Dedifferentiated amniotic fluid mesenchymal stem cell (primary cell): ENCODE results near the gene MT2A.
"Not testable (repeated sequence)": the region's sequence is repeated elsewhere in the genome, so short reads cannot be mapped to it uniquely, and the experiment has no call there.

Experiments used
- DNase-seq: peaks from one replicate; pipeline ENCODE4 v3.0.0-alpha.2; 2016; ENCODE audit errors: extremely low spot score

Gene MT2A

DNA sequence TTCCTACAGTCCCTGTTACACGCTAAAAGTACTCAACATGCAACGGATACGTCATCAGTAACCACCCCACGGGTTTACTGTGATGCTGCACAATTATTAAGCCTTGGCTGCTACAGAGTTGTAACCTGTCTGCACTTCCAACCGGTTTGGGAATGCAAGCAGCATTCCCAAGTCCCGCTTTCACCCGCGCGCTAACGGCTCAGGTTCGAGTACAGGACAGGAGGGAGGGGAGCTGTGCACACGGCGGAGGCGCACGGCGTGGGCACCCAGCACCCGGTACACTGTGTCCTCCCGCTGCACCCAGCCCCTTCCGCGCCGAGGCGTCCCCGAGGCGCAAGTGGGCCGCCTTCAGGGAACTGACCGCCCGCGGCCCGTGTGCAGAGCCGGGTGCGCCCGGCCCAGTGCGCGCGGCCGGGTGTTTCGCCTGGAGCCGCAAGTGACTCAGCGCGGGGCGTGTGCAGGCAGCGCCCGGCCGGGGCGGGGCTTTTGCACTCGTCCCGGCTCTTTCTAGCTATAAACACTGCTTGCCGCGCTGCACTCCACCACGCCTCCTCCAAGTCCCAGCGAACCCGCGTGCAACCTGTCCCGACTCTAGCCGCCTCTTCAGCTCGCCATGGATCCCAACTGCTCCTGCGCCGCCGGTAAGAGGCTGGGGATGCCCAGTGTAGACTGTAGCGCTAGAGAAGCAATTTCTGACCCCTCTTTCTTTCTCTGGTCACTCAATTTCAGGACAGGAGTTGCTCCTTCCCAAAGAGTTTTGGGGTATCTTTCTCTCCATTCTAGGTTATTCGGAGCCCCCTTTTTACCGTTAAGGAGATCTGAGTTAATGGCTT lies at the start of gene MT2A:
MT2A (plus strand) TSS at position 542 of the 833 bp plus-strand sequence; CDS start at position 614, 72 bp downstream.
- DNase-seq: peak; percentile 95

DNA sequence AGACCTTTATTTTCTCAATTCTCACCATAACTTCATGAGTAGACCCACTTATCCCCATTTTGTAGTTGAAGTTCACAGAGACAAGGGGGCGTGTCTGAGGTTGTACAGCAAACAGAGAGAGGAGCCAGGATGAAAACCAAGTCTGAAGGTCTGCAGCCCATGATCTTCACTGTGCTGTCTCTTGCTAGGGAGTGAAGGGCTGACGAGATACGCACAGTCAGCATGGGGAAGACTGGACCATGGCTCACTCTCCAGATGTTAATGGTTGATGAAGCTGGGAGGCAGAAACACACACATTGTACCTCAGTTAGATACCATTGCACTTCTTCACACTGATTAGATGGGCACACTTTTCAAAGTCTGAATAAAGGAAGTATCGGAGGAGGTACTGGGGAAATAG lies 49.3 kb upstream of the MT2A start:
- DNase-seq: no peak

DNA sequence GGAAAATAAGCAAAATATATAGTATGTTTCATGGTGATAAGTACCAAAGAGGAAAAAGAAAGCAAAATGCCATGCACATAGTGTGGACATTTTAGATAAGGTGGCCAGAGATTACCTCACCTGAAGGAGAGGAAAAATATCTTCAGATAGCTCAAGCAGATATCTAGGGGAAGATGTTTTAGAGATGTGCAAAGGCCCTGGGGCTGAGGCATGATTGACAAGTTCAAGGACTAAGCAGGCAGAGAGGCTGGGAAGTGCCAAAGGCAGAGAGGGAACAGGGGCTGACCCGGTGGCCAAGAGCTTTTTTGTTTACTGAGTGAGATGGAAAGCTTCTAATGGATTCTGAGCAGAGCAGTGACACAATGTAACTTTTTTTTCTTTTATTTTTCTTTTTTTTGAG lies 47.9 kb upstream of the MT2A start:
- DNase-seq: no peak

DNA sequence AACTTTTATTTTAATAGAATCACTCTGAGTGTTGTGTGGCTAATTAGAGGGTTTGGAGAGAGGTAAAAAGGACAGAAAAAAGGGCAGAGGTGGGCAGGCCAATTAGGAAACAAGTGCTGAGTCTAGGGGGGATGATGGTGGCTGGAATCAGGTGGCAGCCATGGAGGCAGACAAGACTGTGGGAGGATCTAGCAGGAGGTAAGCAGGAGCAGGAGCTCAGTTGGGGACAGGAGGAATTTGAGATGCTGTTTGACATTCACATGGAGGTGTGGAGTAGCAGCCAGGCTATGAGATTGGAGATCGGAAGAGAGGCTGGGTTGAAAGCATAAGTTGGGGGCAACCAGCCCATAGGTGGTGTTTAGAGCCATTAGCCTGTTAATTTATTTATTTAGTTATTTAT lies 47.3 kb upstream of the MT2A start:
- no peak for DNase-seq

DNA sequence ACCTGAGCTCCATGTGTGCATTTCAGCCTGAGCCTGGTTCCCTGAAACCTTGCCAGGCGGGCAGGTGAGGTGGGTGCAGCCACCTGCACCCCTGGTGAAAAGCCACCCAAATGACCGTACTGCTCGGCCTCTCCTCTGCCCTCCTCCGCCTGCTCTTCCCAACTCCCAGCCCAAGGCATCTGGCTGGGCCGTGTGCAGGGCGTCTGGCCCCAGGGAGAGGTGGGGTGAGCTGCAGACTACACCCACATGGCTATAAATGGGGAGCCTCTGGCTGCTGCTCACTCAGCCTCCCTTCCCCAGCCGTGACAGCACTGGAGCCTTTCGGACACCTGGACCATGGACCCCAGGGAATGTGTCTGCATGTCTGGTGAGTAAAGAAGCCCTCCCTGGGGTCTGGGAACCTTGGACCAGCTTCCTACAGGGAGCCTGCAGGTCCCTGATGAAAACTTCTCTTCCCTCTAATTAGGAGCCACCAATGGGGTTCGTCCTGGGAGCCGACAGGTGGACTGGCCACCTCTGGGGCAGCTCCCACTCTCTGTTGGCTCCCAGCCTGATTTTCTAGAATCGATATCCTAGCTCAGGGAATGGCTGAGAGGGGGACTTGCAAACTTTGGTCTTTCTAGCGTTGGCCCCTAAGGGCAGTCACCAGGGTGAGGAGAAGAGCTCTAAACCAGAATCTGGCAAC lies 43.4 kb upstream of the MT2A start, which contains the start of gene MT4:
MT4 (plus strand) TSS at position 281 of the 685 bp plus-strand sequence; CDS start at position 337, 56 bp downstream.
- DNase-seq: no peak

DNA sequence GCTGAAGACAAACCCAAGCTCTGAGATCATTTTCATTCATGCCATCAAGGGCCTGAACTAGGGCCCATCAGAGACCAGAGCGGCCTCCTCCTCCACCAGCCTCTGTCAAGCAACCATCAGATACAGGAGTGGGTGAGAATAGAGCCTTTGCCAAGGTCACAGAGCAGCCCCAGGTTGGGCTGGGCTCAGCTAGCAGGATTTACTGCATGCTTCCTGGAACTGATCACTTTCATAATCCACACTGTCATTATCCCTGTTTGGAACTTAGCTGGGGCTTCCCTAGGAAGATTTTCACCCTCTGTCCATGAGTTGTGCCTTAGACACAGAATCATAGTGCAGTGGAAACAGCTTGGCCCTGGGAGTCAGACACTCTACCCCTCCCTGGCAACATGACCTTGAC lies 38.4 kb upstream of the MT2A start:
- no peak for DNase-seq

DNA sequence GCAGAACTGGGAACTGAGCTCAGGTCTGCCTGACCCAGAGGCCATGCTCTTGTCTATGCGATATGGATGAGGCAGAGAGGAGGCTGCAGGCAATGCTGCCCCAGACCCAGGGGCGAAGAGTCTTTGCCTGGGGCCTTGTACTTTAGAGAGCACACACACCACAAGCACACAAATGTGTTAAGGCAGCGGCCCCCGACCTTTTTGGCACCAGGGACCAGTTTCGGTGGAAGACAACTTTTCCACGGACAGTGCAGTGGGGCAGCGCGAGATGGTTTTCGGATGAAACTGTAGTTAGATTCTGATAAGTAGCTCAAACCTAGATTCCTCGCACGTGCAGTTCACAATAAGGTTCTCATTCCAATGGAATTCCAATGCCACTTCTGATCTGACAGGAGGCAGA lies 36.9 kb upstream of the MT2A start:
- DNase-seq: no peak

DNA sequence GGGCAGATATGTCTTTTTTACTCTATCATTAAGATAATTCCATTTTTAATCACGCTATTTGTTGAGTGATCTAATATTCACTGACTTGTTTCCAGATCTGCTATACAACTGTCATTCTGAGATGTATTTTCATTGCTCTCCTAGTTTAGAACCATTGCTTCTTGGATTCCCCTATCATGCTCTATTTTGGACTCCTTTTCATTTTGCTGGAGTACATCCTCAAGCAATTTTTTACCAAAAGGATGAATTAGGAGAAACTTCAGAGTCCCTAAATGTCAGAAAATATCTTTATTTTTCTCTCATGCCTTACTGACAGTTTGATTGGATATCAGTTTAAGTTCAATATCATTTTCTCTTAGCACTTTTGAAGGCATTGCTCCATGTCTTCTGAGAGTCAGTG lies 33.8 kb upstream of the MT2A start:
- DNase-seq: no peak

DNA sequence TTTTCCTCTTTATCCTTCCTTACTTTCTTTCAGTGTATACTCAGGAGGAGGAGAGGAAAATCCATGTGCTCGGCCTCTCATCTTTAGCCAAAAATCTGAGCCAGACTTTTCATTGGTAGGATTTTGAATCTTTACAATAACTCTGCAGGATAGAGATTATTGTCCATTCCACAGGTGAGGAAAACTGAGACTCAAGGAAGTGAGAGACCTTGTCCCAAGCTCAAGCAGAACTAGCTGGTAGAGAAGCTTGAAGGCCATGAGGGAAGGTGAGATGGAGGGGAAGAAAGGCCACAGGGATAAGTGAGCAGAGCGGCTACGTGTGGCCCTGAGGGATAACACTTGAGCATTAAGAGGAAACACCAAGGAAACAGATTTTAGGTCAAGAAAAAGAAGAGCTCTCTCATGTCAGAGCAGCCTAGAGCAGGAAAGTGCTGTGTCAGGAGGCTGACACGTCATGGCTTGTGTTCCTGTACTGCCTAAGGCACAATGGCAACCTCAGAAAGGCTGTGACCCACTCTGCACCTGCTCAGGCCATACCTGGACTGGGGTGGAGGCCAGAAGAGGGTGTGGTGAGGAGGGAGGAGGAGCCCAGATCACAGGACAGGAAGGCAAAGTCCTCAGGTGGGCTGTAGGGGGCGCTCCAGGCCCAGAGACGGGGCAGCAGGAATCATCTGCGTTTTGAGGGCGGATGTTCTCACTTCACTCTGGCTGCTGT lies 31.6 kb upstream of the MT2A start:
- peak; percentile 35 for DNase-seq

DNA sequence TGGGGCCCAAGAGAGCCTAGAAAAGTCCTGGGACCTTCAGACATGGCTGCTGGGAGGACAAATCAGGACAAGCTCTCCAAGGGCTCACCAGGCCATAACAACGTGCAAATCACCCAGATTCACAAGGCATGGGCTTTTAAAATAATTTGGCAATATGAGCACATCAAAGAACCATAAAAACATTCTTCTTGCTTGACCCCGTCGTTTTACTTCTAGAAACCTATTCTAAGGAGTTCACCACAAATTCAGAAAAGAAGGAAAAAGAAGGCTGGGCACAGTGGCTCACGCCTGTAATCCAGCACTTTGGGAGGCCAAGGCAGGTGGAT lies 31.1 kb upstream of the MT2A start:
- DNase-seq: no peak

DNA sequence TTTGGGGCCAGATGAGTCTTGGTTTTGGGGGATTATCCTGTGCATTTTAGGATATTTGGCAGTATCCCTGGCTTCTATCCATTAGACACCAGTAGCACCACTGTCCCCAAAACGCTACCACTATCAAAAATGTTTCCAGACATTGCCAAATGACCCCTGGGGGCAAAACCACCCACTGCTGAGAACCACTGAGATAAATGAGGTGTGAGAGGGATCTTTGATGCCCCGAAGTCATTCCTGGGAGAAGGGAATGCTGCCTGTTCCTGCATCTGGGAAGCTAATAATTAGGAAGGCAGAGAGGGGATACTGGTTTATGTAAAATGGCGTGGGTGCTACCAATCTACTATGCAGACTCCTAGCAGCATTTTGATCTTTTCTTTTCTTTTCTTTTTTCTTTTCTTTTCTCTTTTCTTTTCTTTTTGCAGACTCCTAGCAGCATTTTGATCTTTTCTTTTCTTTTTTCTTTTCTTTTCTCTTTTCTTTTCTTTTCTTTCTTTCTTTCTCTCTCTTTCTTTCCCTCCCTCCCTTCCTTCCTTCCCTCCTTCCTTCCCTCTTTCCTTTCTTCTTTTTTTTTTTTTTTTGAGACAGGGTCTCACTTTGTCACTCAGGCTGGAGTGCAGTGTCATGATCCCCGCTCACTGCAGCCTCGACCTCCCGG lies 27.9 kb upstream of the MT2A start:
- DNase-seq: no peak

DNA sequence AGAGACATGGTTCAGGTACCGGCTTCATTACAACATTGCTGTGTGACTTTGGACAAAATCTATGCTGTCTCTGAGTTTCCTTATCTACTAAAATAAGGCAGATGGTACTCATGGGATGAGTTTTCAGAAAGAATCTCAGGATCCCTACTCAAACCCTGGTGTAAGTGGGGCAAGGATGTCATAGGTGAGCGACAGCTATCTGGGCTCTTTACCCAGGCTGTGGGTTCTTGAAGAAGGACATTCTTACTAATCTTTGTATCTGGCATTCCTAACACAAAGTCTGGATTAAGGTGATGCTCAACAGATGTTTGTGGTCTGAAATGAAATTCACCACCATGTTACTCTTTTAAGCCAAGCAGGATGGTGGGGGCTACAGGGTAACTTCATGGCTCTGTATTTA lies 25.5 kb upstream of the MT2A start:
- DNase-seq: not testable (repeated sequence)

DNA sequence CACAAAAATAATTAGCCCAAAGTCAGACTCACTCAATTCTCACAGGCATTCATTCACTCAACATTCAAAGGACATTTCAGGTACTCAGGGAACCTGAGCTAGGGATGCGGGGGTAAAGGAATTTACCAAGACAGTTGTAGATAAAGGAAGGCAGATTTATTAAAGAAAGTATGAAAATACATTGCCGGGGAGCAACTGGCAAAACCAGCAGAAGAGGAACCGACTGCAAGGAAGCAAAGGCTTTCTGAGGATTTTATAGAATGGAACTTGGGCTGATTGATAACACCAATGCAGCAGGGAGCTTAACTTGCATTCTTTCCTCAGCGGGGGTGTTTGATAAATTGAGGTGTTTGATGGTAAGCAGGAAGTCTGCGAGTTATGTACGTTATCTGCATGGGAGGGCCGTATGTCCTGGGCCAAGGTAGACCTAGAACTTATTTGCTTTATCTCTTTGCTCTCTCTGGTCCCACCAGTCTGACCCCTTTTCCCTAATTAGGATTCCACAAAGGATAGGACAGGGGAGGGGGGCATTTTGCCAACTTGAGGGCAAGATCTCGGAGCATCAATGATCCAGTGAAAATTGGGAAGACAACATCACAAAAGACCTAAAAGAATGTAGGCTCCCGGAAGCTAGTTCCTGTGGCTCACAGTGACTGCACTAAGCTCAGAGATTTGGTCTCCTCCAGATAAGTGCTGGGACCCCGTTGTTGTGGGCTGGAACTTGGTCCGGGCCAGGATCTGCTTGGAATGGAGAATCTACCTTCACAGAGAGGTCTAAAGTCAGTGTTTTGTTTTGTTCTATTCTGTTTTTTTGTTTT lies 24.8 kb upstream of the MT2A start:
- no peak for DNase-seq

DNA sequence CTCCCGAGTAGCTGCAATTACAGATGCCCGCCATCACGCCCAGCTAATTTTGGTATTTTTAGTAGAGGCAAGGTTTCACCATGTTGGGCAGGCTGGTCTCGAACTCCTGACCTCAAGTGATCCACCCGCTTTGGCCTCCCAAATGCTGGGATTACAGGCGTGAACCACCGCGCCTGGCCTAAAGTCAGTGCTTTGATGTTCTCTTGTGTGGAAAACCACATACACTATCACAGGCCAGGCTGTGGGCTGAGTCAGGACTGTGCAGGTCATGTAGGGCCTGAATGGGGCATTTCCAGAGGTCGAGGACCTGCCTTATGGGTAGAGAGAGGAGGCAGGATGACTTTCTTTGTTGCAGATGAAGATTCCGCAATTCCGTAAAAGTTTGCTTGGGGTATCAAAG lies 24.1 kb upstream of the MT2A start:
- no peak for DNase-seq

DNA sequence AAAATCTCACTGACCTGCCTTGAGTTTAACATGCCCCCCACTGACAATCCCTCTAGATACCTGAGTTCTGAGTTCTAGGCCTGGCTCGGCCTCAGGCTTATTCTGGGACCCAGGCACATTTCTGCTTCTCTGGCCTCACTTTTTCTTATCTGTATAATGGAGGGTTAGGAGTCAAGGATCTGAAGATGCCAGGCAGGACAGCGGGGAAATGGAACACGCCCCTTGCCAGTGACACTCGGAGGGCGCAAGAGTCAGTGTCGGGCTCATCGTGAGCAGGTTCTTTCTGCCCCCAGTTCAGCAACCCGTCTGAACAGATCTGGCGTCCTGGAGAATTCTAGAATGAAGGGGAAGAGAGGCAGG lies 19.6 kb upstream of the MT2A start:
- DNase-seq: no peak

DNA sequence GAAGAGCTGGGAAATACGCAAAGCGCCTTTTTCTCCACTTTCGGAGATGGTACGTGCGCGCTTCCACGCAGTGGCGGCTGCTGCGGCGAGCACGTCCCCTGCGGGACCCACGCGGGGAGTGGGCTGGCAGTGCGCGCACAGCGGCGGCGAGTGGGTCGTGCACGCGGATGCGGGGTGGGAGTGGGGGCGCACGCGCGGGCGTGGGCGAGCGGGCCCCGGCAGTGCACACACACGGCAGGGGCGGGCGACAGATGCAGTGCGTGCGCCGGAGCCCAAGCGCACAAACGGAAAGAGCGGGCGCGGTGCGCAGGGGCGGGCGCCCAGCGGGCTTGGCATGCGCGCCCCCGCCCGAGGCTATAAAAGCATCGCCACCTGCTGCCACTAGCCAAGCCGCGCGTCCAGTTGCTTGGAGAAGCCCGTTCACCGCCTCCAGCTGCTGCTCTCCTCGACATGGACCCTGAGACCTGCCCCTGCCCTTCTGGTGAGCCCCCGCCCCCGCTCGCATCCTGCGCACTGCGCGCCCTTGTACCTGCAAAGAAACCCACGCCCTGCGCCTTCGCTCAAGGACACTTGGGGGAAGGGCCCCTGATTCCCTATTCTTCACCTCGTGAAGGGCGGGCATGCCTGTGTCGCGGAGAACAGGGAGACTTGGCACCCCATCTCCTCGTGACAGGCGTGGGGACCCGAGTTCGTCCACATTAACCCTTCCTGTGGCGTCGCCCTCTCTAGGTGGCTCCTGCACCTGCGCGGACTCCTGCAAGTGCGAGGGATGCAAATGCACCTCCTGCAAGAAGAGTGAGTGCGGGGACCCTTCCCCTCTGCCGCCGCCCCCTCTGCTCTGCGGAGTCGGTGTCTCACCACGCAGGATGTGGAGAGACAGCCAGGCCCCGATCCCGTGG lies 19.0 kb upstream of the MT2A start, which contains the start of gene MT3:
MT3 (plus strand) TSS at position 388 of the 899 bp plus-strand sequence; CDS start at position 451, 63 bp downstream.
- no peak for DNase-seq

DNA sequence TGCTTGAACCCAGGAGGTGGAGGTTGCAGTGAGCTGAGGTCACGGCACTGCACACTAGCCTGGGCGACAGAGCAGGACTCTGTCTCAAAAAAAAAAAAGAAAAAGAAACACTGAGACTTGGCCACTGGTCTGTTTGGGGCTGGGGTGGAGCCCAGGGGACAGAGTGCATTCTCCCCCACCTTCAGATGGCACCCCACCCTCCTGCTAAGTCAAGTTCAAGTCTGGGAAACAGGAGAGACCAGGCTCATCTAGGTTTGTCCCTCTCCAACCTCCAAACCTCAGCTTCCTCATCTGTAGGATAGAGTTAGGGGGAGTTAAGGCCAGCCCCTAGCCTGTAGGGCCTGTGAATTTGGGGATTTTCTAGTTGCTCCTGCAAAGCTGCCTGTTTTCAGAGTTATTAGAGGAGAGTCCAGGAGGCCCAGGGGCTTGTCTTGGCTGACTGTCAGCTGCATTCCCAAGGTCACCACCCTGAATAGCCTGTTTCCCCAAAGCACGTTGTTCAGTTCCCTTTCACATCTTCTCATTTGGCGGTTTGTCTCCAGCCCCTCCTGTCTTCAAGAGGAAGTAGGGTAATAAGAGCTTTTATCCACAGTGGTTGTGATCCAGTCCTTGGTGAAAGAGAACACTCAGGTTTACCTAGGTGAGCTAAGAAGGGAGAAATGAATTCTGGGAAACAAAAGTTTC lies 16.9 kb upstream of the MT2A start:
- no peak for DNase-seq

DNA sequence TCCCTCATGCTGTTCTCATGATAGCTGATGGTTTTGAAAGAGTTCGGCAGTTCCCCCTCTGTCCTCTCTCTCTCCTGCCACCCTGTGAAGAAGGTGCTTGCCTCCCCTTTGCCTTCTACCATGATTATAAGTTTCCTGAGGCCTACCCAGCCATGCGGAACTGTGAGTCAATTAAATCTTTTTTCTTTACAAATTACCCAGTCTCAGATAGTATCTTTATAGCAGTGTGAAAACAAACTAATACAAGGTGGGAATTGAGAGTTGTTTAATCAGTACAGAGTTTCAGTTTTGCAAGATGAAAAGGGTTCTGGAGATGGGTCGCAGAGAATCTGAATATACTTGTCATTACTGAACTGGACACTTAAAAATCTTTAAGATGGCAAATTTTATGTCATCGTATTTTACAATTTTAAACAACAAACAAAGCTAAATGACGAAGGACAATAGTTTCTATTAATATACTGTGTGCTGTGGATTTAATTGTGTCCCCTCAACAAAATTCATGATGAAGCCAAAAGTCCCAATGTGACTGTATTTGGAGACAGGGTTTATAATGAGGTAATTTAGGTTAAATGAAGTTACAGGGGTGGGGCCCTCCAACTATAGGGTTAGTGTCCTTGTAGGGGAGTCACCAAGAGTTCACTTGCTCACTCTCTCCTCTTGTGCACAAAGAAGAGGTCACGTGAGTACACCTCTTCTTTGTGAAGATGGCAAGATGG lies 14.7 kb upstream of the MT2A start:
- no peak for DNase-seq

DNA sequence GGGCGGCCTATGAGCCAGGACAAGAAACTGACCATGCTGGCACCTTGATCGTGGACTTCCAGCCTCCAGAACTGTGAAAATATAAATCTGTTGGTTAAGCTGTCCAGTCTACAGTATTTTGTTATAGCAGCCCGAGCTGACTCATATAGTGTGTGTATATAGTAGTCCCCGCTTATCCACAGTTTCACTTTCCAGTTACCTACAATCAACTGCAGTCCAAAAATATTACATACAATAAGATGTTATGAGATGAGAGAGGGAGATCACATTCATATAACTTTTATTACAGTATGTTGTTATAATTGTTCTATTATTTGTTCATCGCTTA lies 14.1 kb upstream of the MT2A start:
- DNase-seq: no peak
